ENCODE results near the gene CALHM3. TPM values are rescaled to one million over a fixed set of nuclear protein-coding genes. Genes with fewer than 3 reads are reported as not detected.

The CALHM3 gene
- total and polyA plus RNA-seq, 2 of the 13 experiments (the other 11 are each of a cell fraction or from before 2014, with no cell fraction given): not detected

GRCh38 chr10:103459615-103460014, 19.4 kb downstream of the CALHM3 start:
- WGBS (ENCODE audit: low lambda C conversion rate): 0% methylated on average over 1 of the region's 4 CpGs
- in situ Hi-C loops (cut with HindIII; ENCODE audit: extremely low pct_ligation_motif_present, low pct_unique_long_range_greater_than_20kb): no loop called here
- FAIRE-seq: no peak
- TF ChIP-seq, protein P1, sequence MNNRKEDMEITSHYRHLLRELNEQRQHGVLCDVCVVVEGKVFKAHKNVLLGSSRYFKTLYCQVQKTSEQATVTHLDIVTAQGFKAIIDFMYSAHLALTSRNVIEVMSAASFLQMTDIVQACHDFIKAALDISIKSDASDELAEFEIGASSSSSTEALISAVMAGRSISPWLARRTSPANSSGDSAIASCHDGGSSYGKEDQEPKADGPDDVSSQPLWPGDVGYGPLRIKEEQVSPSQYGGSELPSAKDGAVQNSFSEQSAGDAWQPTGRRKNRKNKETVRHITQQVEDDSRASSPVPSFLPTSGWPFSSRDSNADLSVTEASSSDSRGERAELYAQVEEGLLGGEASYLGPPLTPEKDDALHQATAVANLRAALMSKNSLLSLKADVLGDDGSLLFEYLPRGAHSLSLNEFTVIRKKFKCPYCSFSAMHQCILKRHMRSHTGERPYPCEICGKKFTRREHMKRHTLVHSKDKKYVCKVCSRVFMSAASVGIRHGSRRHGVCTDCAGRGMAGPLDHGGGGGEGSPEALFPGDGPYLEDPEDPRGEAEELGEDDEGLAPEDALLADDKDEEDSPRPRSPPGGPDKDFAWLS (CRISPR knock-in tag; IDR thresholded peaks at IDR 0.05; ENCODE audit: borderline replicate concordance): no peak
- no peak for TF ChIP-seq ATRX (CRISPR knock-in tag; IDR thresholded peaks at IDR 0.05; ENCODE audit: borderline replicate concordance)
- TF ChIP-seq KDM5B (CRISPR knock-in tag; IDR thresholded peaks at IDR 0.05; ENCODE audit: borderline replicate concordance): no peak
- TF ChIP-seq, protein P2, sequence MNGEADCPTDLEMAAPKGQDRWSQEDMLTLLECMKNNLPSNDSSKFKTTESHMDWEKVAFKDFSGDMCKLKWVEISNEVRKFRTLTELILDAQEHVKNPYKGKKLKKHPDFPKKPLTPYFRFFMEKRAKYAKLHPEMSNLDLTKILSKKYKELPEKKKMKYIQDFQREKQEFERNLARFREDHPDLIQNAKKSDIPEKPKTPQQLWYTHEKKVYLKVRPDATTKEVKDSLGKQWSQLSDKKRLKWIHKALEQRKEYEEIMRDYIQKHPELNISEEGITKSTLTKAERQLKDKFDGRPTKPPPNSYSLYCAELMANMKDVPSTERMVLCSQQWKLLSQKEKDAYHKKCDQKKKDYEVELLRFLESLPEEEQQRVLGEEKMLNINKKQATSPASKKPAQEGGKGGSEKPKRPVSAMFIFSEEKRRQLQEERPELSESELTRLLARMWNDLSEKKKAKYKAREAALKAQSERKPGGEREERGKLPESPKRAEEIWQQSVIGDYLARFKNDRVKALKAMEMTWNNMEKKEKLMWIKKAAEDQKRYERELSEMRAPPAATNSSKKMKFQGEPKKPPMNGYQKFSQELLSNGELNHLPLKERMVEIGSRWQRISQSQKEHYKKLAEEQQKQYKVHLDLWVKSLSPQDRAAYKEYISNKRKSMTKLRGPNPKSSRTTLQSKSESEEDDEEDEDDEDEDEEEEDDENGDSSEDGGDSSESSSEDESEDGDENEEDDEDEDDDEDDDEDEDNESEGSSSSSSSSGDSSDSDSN (CRISPR knock-in tag; IDR thresholded peaks at IDR 0.05): no peak
- TF ChIP-seq SRY (CRISPR knock-in tag; IDR thresholded peaks at IDR 0.05): no peak
- TF ChIP-seq NBN (conservative IDR thresholded peaks at IDR 0.05): no peak
- TF ChIP-seq ZNF501 (CRISPR knock-in tag; IDR thresholded peaks at IDR 0.05): no peak
- TF ChIP-seq BCL3 (CRISPR knock-in tag; IDR thresholded peaks at IDR 0.05): no peak
- no peak for TF ChIP-seq NR3C1 (CRISPR knock-in tag; IDR thresholded peaks at IDR 0.05)
- TF ChIP-seq RNF2 (conservative IDR thresholded peaks at IDR 0.05; ENCODE audit: low read depth): no peak
- TF ChIP-seq, protein P3, sequence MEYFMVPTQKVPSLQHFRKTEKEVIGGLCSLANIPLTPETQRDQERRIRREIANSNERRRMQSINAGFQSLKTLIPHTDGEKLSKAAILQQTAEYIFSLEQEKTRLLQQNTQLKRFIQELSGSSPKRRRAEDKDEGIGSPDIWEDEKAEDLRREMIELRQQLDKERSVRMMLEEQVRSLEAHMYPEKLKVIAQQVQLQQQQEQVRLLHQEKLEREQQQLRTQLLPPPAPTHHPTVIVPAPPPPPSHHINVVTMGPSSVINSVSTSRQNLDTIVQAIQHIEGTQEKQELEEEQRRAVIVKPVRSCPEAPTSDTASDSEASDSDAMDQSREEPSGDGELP (IDR thresholded peaks at IDR 0.05; ENCODE audit: borderline replicate concordance, low read depth): no peak
- no peak for TF ChIP-seq NFYC (CRISPR knock-in tag; IDR thresholded peaks at IDR 0.05)
- TF ChIP-seq MTA1 (CRISPR knock-in tag; IDR thresholded peaks at IDR 0.05; ENCODE audit: borderline replicate concordance): no peak
- no peak for TF ChIP-seq ARID2 (CRISPR knock-in tag; IDR thresholded peaks at IDR 0.05; ENCODE audit: borderline replicate concordance)
- TF ChIP-seq ATF7 (IDR thresholded peaks at IDR 0.05): no peak
- no peak for TF ChIP-seq ATF7 (CRISPR knock-in tag; IDR thresholded peaks at IDR 0.05)
- TF ChIP-seq MXD4 (CRISPR knock-in tag; IDR thresholded peaks at IDR 0.05): no peak
- TF ChIP-seq ZFY (CRISPR knock-in tag; IDR thresholded peaks at IDR 0.05): no peak
- no peak for TF ChIP-seq NR2F6 (IDR thresholded peaks at IDR 0.05)
- TF ChIP-seq NR2F6 (CRISPR knock-in tag; IDR thresholded peaks at IDR 0.05): no peak
- no peak for ATAC-seq
- DNase-seq (ENCODE audit: low spot score): no peak
- H3K4me1 ChIP-seq (ENCODE audit: insufficient read depth, low read length): peaks cover 13% of the 10 kb centered on the region
- POLR2A ChIA-PET: no interaction called here
- no peaks in the 10 kb centered on the region for H3K36me3 ChIP-seq (replicated peaks in 1 of 2; ENCODE audit: control insufficient read depth in 1 of 2, insufficient read depth in 2 of 2, low read length in 2 of 2)
- no peak overlapping the region for H3K4me2 ChIP-seq (ENCODE audit: low read depth, low read length)
- peaks cover 1 to 18% of the 10 kb centered on the region in 2 experiments; a peak in 4 of 5 replicates for H3K27me3 ChIP-seq (ENCODE audit: control insufficient read depth in 1 of 2, insufficient read depth in 2 of 2, low read length in 2 of 2)
- no peak overlapping the region for H3K27ac ChIP-seq (ENCODE audit: extremely low read length, insufficient read depth, low read length)
- no peak overlapping the region for H2AFZ ChIP-seq (ENCODE audit: low read length)
- H3K9me3 ChIP-seq (ENCODE audit: low read length): no peaks in the 10 kb centered on the region
- H4K20me1 ChIP-seq (ENCODE audit: insufficient read depth, low read length): no peaks in the 10 kb centered on the region
- CTCF ChIA-PET (ENCODE audit: low intra/inter-chr PET ratio, low total read pairs): no interaction called here
- H3K4me3 ChIP-seq (replicated peaks in 1 of 3; ENCODE audit: insufficient read depth in 1 of 3, low read depth in 2 of 3, low read length in 3 of 3): no peak overlapping the region
- no peak overlapping the region for H3K9ac ChIP-seq (ENCODE audit: insufficient read depth, low read depth, low read length)
- H3K79me2 ChIP-seq (ENCODE audit: insufficient read depth, low read length): no peaks in the 10 kb centered on the region
- intact Hi-C loops (cut with micrococcal nuclease; ENCODE audit: unreplicated experiment): no loop called here
- BruUV-seq (replicated peaks): no TSS peak
